GM12878 (cell line): ENCODE results near the gene CAMTA1. TPM values are rescaled to one million over a fixed set of nuclear protein-coding genes. Genes with fewer than 3 reads are reported as not detected.

ENCODE experiments used
- ATAC-seq: fragments of 200-7000 bp; cut with Tn5 transposase; 3 replicates; pipeline ENCODE4 v1.9.1; 2020; ENCODE audit warnings: mild to moderate bottlenecking, moderate library complexity
- BruUV-seq: library from RNA; stranded (reverse); fragments of 400-500 nt; replicated peaks from 2 replicates; lab custom pipeline; 2021; lab: Mats Ljungman, UMichigan
- CTCF ChIA-PET: fragments of 300-600 bp; sonication (Branson Sonifier 250); formaldehyde crosslinking; extraction: SDS; loops from one replicate; lab custom pipeline; 2021; ENCODE audit warnings: inconsistent platforms; lab: Yijun Ruan, JAX
- POLR2A ChIA-PET: fragments of 350-600 bp; formaldehyde crosslinking; extraction: SDS; loops from one replicate; lab custom pipeline; 2021; ENCODE audit warnings: inconsistent platforms; lab: Charles Lee
- RAD21 ChIA-PET: fragments of 300-600 bp; sonication (Branson Sonifier 250); formaldehyde crosslinking; loops from one replicate; lab custom pipeline; 2023; ENCODE audit warnings: antibody characterized with exemption; ENCODE audit not compliant: unreplicated experiment; lab: Charles Lee
- SMC1A ChIA-PET: fragments of 300-600 bp; sonication (Branson Sonifier 250); formaldehyde crosslinking; loops from one replicate; lab custom pipeline; 2023; ENCODE audit not compliant: unreplicated experiment, uncharacterized antibody; lab: Charles Lee
- DNase-seq: peaks from one replicate; pipeline ENCODE4 v3.0.0-alpha.2; 2011; ENCODE audit warnings: low read depth, low spot score
- FAIRE-seq: peaks from 3 replicates; lab custom pipeline; 2011; peaks lifted over from hg19 to GRCh38; lab: Jason Lieb, UNC
- H2AFZ ChIP-seq: 2 replicates; pipeline ENCODE4 v1.6.0; 2011; ENCODE audit warnings: low read depth, low read length, control low read depth; ENCODE audit not compliant: control insufficient read depth
- H3K27ac ChIP-seq: 2 replicates; pipeline ENCODE4 v1.5.1; 2011; ENCODE audit warnings: control low read depth; ENCODE audit not compliant: control insufficient read depth, insufficient read depth
- H3K27me3 ChIP-seq, 2 experiments: replicated peaks in 1 of 2; 2 replicates each; pipeline versions ENCODE4 v1.6.0 to v1.6.1; 2011; ENCODE audit warnings: low read length in 1 of 2; ENCODE audit not compliant: control insufficient read depth in 2 of 2, insufficient read depth in 2 of 2
- H3K36me3 ChIP-seq, 2 experiments: 2 replicates each; pipeline ENCODE4 v1.5.1; 2011; ENCODE audit warnings: low read length in 1 of 2; ENCODE audit not compliant: control insufficient read depth in 2 of 2, insufficient read depth in 2 of 2
- H3K4me1 ChIP-seq: 2 replicates; pipeline ENCODE4 v1.6.1; 2011; ENCODE audit warnings: mild to moderate bottlenecking, low read length, moderate library complexity, mixed read lengths; ENCODE audit not compliant: control insufficient read depth, insufficient read depth
- H3K4me2 ChIP-seq: 2 replicates; pipeline ENCODE4 v1.6.0; 2011; ENCODE audit warnings: control low read depth; ENCODE audit not compliant: control insufficient read depth, insufficient read depth
- H3K4me3 ChIP-seq: fragments of 200-600 bp; sonication (generic); 2 replicates; pipeline ENCODE4 v1.5.1; 2016
- H3K79me2 ChIP-seq: 2 replicates; pipeline ENCODE4 v1.6.0; 2011; ENCODE audit warnings: low read length; ENCODE audit not compliant: control insufficient read depth, insufficient read depth
- H3K9ac ChIP-seq: 2 replicates; pipeline ENCODE4 v1.8.0; 2011; ENCODE audit warnings: low read length, control low read depth, mixed read lengths; ENCODE audit not compliant: control insufficient read depth, insufficient read depth
- H3K9me3 ChIP-seq: replicated peaks from 3 replicates; pipeline ENCODE4 v1.5.1; 2011; ENCODE audit warnings: mild to moderate bottlenecking, low read length; ENCODE audit not compliant: control insufficient read depth, insufficient read depth
- H4K20me1 ChIP-seq: 2 replicates; pipeline ENCODE4 v1.6.0; 2011; ENCODE audit not compliant: control insufficient read depth, insufficient read depth
- BRCA1 ChIP-seq: IDR thresholded peaks from 2 replicates; pipeline ENCODE4 v1.6.1; 2011; ENCODE audit warnings: low read depth, low read length, improper control_type of control experiment
- CHD1 ChIP-seq: IDR thresholded peaks from 2 replicates; pipeline ENCODE4 v1.6.1; 2012; ENCODE audit warnings: low read depth, low read length, improper control_type of control experiment
- E2F8 ChIP-seq: fragments of 450-650 bp; IDR thresholded peaks from 2 replicates; pipeline ENCODE4 v1.6.1; 2018; ENCODE audit warnings: mild to moderate bottlenecking, low read depth, moderate library complexity; ENCODE audit not compliant: partially characterized antibody
- FOXK2 ChIP-seq: fragments of 450-650 bp; IDR thresholded peaks from 2 replicates; pipeline ENCODE4 v1.6.1; 2017; ENCODE audit warnings: mild to moderate bottlenecking, moderate library complexity
- KLF5 ChIP-seq: fragments of 450-650 bp; IDR thresholded peaks from 2 replicates; pipeline ENCODE4 v1.6.1; 2014; ENCODE audit warnings: mild to moderate bottlenecking; ENCODE audit not compliant: partially characterized antibody
- MTA2 ChIP-seq: fragments of 450-650 bp; IDR thresholded peaks from 2 replicates; pipeline ENCODE4 v1.6.1; 2016; ENCODE audit warnings: low read depth, mild to moderate bottlenecking, moderate library complexity
- REST ChIP-seq: IDR thresholded peaks from 2 replicates; pipeline ENCODE4 v1.6.1; 2012; ENCODE audit warnings: mild to moderate bottlenecking, low read depth, low read length
- SREBF1 ChIP-seq: IDR thresholded peaks from 2 replicates; pipeline ENCODE4 v1.6.1; 2012; ENCODE audit warnings: mild to moderate bottlenecking, low read length
- USF2 ChIP-seq: IDR thresholded peaks from 2 replicates; pipeline ENCODE4 v1.6.1; 2011; ENCODE audit warnings: low read depth, low read length, improper control_type of control experiment, borderline replicate concordance
- ZBTB11 ChIP-seq: fragments of 450-650 bp; formaldehyde crosslinking; IDR thresholded peaks from 2 replicates; pipeline ENCODE4 v1.5.0; 2022; ENCODE audit warnings: mild to moderate bottlenecking, missing genetic modification characterization
- ZBTB33 ChIP-seq: fragments of 450-650 bp; IDR thresholded peaks from 2 replicates; pipeline ENCODE4 v1.6.1; 2017; ENCODE audit warnings: mild to moderate bottlenecking
- WGBS: methylation state at CpG from one replicate; pipeline ENCODE4 v1.1.6; 2016; ENCODE audit warnings: low lambda C conversion rate; ENCODE audit not compliant: insufficient replicate concordance, insufficient coverage; ENCODE audit errors: missing lambda C conversion rate; 5-methylcytosine and 5-hydroxymethylcytosine counted together
- in situ Hi-C: fragments of 300-500 bp; cut with MboI; formaldehyde crosslinking; loops from 9 replicates; pipeline ENCODE4 v1.14.3; 2018; ENCODE audit warnings: mixed read lengths
- intact Hi-C: fragments of 100-400 bp; cut with micrococcal nuclease; formaldehyde crosslinking; loops from one replicate; pipeline ENCODE4 v1.14.2; 2022; ENCODE audit not compliant: unreplicated experiment
- polyA plus RNA-seq, 11 experiments: library from polyadenylated mRNA; depleted of rRNA in 4 of 11; unstranded in 6 of 11; stranded (reverse) in 5 of 11; fragments of >200 nt; fragmentation: Nextera tagmentation in 4 of 11; fragmentation: Illumina TruSeq in 1 of 11; extraction: Ambion mirVana in 4 of 11; extraction: Trizol in 1 of 11; gene quantifications; 1 replicate in 1 of 11; 2 replicates in 10 of 11; pipeline versions ENCODE4 v1.2.1 to v1.2.3, GENCODE V29; 2011 to 2016; ENCODE audit warnings: inconsistent platforms in 2 of 11, missing spikeins in 2 of 11, low read depth in 1 of 11
- total RNA-seq, 4 experiments: library from RNA; depleted of rRNA in 3 of 4; stranded (reverse); fragments of >200 nt in 3 of 4; fragmentation: Illumina TruSeq in 1 of 4; extraction: Trizol in 1 of 4; gene quantifications; 2 replicates each; pipeline versions ENCODE4 v1.2.1 to v1.2.3, GENCODE V29; 2013 to 2021

The CAMTA1 gene
- total and polyA plus RNA-seq, 10 of the 15 experiments (the other 5 are each of a cell fraction or from before 2014, with no cell fraction given), result 37.7 to 148 (median 76.4) TPM

- H3K9ac ChIP-seq, result no peak overlapping the region
- ChIA-PET CTCF (no interaction called here), RAD21 (no interaction called here), POLR2A (no interaction called here), SMC1A (no interaction called here)
- no peaks in the 10 kb centered on the region for H3K4me1 ChIP-seq
- no peaks in the 10 kb centered on the region for H3K36me3 ChIP-seq
- H3K4me3 ChIP-seq, result no peak overlapping the region
- intact Hi-C loops, result no loop called here
- no peak overlapping the region for H3K4me2 ChIP-seq
- no TSS peak for BruUV-seq
- H4K20me1 ChIP-seq, result no peaks in the 10 kb centered on the region
- ATAC-seq (no peak), FAIRE-seq (no peak), DNase-seq (no peak)
- 47% methylated on average over 18 of the region's 18 CpGs for WGBS
- H3K79me2 ChIP-seq, result no peaks in the 10 kb centered on the region
- H3K9me3 ChIP-seq, result no peaks in the 10 kb centered on the region
- no peak overlapping the region for H3K27ac ChIP-seq
- no peak overlapping the region for H2AFZ ChIP-seq
- in situ Hi-C loops, result no loop called here
- peaks cover 2% of the 10 kb centered on the region in 2 experiments; a peak in 2 of 4 replicates for H3K27me3 ChIP-seq
- no peak for TF ChIP-seq REST
- TF ChIP-seq E2F8, result no peak
- TF ChIP-seq CHD1, result no peak
- TF ChIP-seq ZBTB33, result no peak
- no peak for TF ChIP-seq MTA2
- TF ChIP-seq SREBF1, result no peak
- TF ChIP-seq FOXK2, result no peak
- TF ChIP-seq KLF5, result no peak
- TF ChIP-seq ZBTB11, result no peak
- no peak for TF ChIP-seq BRCA1
- TF ChIP-seq USF2, result no peak
Measured at GRCh38 chr1:7587108-7587772, 802.0 kb downstream of the CAMTA1 start.
